Choroid plexus epithelial cell (primary cell): Measurements from ENCODE around the gene TSEN34.
"Not testable (repeated sequence)": the region's sequence is repeated elsewhere in the genome, so short reads cannot be mapped to it uniquely, and the experiment has no call there.

Experiments
- DNase-seq: peaks from one replicate; pipeline ENCODE4 v3.0.0-alpha.2; 2010; ENCODE audit warnings: low read depth
- H3K4me3 ChIP-seq: 2 replicates; pipeline ENCODE4 v1.5.1; 2011; ENCODE audit warnings: low read depth, mild to moderate bottlenecking, control low read depth, low read length, moderate library complexity
- CTCF ChIP-seq: conservative IDR thresholded peaks from 2 replicates; pipeline ENCODE4 v1.5.1; 2011; ENCODE audit warnings: low read depth, mild to moderate bottlenecking, control low read depth, inconsistent platforms, low read length, moderate library complexity

The TSEN34 gene

GRCh38 chr19:54206030-54206830, 15.1 kb downstream of the TSEN34 start:
- H3K4me3 ChIP-seq, result no peak overlapping the region
- no peak for DNase-seq
- no peak for TF ChIP-seq CTCF

- DNase-seq, result no peak
- H3K4me3 ChIP-seq, result no peak overlapping the region
- TF ChIP-seq CTCF, result no peak
These were observed 15.7 kb downstream of the TSEN34 start for GRCh38 chr19:54206831-54207177.

GRCh38 chr19:54207193-54207592, 16.1 kb downstream of the TSEN34 start:
- DNase-seq, H3K4me3 ChIP-seq: not testable (repeated sequence)

GRCh38 chr19:54207676-54207982, 16.5 kb downstream of the TSEN34 start:
- no peak overlapping the region for H3K4me3 ChIP-seq
- TF ChIP-seq CTCF, result no peak
- DNase-seq, result no peak

GRCh38 chr19:54207983-54208783, 17.1 kb downstream of the TSEN34 start:
- no peak overlapping the region for H3K4me3 ChIP-seq
- no peak for TF ChIP-seq CTCF

GRCh38 chr19:54208784-54209057, 17.6 kb downstream of the TSEN34 start:
- DNase-seq, result no peak
- H3K4me3 ChIP-seq, result no peak overlapping the region
- no peak for TF ChIP-seq CTCF

More at GRCh38 chr19:54207983-54208783, 17.1 kb downstream of the TSEN34 start:
- peak; percentile 99 for DNase-seq

- H3K4me3 ChIP-seq, result no peak overlapping the region
- DNase-seq, result peak; percentile 14
These were observed 18.1 kb downstream of the TSEN34 start for GRCh38 chr19:54209058-54209810.

More at GRCh38 chr19:54209058-54209810, 18.1 kb downstream of the TSEN34 start:
- TF ChIP-seq CTCF, result no peak
